ENCODE data around the gene OR4D2. TPM values are rescaled to one million over a fixed set of nuclear protein-coding genes. Genes with fewer than 3 reads are reported as not detected.

The OR4D2 gene
- total and polyA plus RNA-seq, 2 of the 13 experiments (the other 11 are each of a cell fraction or from before 2014, with no cell fraction given) = not detected

DNA sequence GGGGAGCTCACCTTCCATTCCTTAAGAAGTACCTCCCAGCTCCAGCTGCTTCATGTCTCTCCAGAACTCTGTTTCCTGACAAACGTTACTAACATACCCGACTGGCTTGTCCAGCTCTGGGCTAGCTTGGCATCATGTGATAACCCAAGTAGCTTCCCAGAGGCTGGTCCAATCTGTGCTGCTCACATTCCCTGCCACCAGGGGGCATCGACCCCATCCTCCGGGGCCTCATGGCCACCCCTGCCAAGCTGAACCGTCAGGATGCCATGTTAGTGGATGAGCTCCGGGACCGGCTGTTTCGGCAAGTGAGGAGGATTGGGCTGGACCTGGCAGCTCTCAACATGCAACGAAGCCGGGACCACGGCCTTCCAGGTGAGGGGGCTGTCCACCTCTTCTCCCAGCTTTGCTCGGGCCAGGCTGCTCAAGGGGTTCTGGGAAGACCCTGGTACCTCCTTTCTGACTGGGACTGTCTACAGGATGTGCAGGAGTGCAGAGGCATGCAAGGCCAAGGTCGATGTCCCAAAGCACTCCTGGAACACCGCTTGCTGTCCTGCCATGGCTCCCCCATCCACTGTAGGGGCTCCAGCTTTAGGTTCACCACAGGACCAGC is 33.3 kb downstream of the OR4D2 start:
- ChIA-PET CTCF (ENCODE audit: low intra/inter-chr PET ratio, low total read pairs) (interaction anchor here (0.7 to 1.1 kb wide), 2 partner anchors 19 to 248 kb away, joined by 3 to 4 read pairs; partner anchors contain the start of gene MKS1), POLR2A (interaction anchor here (1.0 kb wide), 1 partner anchor 19 kb away, joined by 3 read pairs; the partner anchor contains the start of gene MKS1)
- no peak overlapping the region for H2AFZ ChIP-seq (ENCODE audit: low read length)
- H3K9ac ChIP-seq (ENCODE audit: insufficient read depth, low read depth, low read length) = no peak overlapping the region
- no peaks in the 10 kb centered on the region for H3K36me3 ChIP-seq (replicated peaks in 1 of 2; ENCODE audit: control insufficient read depth in 1 of 2, insufficient read depth in 2 of 2, low read length in 2 of 2)
- no peaks in the 10 kb centered on the region for H3K79me2 ChIP-seq (ENCODE audit: insufficient read depth, low read length)
- 34% methylated on average over 12 of the region's 14 CpGs for whole genome bisulfite sequencing (ENCODE audit: low lambda C conversion rate)
- in situ Hi-C loops (cut with HindIII; ENCODE audit: extremely low pct_ligation_motif_present, low pct_unique_long_range_greater_than_20kb) = no loop called here
- peaks cover 10% of the 10 kb centered on the region; the same call in 1 of the 2 replicates for H3K4me1 ChIP-seq (ENCODE audit: insufficient read depth, low read length)
- H3K27me3 ChIP-seq (ENCODE audit: control insufficient read depth in 1 of 2, insufficient read depth in 2 of 2, low read length in 2 of 2) = peaks cover 4 to 34% of the 10 kb centered on the region in 2 experiments; a peak in 4 of 5 replicates
- no peak overlapping the region for H3K4me2 ChIP-seq (ENCODE audit: low read depth, low read length)
- BruUV-seq (replicated peaks) = no TSS peak
- peak; percentile 89 for ATAC-seq
- FAIRE-seq = no peak
- no peaks in the 10 kb centered on the region for H3K9me3 ChIP-seq (ENCODE audit: low read length)
- no peak overlapping the region for H3K4me3 ChIP-seq (replicated peaks in 1 of 3; ENCODE audit: insufficient read depth in 1 of 3, low read depth in 2 of 3, low read length in 3 of 3)
- H3K27ac ChIP-seq (ENCODE audit: extremely low read length, insufficient read depth, low read length) = no peak overlapping the region
- H4K20me1 ChIP-seq (ENCODE audit: insufficient read depth, low read length) = no peaks in the 10 kb centered on the region
- intact Hi-C loops (cut with micrococcal nuclease; ENCODE audit: unreplicated experiment) = no loop called here
- peak; percentile 52 for DNase-seq (ENCODE audit: low spot score)
- no peak for TF ChIP-seq FOXO1 (CRISPR knock-in tag; IDR thresholded peaks at IDR 0.05)
- TF ChIP-seq ZNF709 (CRISPR knock-in tag; IDR thresholded peaks at IDR 0.05) = no peak
- TF ChIP-seq, protein P1, sequence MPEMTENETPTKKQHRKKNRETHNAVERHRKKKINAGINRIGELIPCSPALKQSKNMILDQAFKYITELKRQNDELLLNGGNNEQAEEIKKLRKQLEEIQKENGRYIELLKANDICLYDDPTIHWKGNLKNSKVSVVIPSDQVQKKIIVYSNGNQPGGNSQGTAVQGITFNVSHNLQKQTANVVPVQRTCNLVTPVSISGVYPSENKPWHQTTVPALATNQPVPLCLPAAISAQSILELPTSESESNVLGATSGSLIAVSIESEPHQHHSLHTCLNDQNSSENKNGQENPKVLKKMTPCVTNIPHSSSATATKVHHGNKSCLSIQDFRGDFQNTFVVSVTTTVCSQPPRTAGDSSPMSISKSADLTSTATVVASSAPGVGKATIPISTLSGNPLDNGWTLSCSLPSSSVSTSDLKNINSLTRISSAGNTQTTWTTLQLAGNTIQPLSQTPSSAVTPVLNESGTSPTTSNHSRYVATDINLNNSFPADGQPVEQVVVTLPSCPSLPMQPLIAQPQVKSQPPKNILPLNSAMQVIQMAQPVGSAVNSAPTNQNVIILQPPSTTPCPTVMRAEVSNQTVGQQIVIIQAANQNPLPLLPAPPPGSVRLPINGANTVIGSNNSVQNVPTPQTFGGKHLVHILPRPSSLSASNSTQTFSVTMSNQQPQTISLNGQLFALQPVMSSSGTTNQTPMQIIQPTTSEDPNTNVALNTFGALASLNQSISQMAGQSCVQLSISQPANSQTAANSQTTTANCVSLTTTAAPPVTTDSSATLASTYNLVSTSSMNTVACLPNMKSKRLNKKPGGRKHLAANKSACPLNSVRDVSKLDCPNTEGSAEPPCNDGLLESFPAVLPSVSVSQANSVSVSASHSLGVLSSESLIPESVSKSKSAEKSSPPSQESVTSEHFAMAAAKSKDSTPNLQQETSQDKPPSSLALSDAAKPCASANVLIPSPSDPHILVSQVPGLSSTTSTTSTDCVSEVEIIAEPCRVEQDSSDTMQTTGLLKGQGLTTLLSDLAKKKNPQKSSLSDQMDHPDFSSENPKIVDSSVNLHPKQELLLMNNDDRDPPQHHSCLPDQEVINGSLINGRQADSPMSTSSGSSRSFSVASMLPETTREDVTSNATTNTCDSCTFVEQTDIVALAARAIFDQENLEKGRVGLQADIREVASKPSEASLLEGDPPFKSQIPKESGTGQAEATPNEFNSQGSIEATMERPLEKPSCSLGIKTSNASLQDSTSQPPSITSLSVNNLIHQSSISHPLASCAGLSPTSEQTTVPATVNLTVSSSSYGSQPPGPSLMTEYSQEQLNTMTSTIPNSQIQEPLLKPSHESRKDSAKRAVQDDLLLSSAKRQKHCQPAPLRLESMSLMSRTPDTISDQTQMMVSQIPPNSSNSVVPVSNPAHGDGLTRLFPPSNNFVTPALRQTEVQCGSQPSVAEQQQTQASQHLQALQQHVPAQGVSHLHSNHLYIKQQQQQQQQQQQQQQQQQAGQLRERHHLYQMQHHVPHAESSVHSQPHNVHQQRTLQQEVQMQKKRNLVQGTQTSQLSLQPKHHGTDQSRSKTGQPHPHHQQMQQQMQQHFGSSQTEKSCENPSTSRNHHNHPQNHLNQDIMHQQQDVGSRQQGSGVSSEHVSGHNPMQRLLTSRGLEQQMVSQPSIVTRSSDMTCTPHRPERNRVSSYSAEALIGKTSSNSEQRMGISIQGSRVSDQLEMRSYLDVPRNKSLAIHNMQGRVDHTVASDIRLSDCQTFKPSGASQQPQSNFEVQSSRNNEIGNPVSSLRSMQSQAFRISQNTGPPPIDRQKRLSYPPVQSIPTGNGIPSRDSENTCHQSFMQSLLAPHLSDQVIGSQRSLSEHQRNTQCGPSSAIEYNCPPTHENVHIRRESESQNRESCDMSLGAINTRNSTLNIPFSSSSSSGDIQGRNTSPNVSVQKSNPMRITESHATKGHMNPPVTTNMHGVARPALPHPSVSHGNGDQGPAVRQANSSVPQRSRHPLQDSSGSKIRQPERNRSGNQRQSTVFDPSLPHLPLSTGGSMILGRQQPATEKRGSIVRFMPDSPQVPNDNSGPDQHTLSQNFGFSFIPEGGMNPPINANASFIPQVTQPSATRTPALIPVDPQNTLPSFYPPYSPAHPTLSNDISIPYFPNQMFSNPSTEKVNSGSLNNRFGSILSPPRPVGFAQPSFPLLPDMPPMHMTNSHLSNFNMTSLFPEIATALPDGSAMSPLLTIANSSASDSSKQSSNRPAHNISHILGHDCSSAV (CRISPR knock-in tag; IDR thresholded peaks at IDR 0.05; ENCODE audit: borderline replicate concordance) = no peak
- TF ChIP-seq ZNF605 (CRISPR knock-in tag; IDR thresholded peaks at IDR 0.05) = peak; percentile 15; the same call in 1 of the 2 replicates
- TF ChIP-seq, protein P2, sequence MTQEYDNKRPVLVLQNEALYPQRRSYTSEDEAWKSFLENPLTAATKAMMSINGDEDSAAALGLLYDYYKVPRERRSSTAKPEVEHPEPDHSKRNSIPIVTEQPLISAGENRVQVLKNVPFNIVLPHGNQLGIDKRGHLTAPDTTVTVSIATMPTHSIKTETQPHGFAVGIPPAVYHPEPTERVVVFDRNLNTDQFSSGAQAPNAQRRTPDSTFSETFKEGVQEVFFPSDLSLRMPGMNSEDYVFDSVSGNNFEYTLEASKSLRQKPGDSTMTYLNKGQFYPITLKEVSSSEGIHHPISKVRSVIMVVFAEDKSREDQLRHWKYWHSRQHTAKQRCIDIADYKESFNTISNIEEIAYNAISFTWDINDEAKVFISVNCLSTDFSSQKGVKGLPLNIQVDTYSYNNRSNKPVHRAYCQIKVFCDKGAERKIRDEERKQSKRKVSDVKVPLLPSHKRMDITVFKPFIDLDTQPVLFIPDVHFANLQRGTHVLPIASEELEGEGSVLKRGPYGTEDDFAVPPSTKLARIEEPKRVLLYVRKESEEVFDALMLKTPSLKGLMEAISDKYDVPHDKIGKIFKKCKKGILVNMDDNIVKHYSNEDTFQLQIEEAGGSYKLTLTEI (CRISPR knock-in tag; conservative IDR thresholded peaks at IDR 0.05) = no peak
- TF ChIP-seq, protein P3, sequence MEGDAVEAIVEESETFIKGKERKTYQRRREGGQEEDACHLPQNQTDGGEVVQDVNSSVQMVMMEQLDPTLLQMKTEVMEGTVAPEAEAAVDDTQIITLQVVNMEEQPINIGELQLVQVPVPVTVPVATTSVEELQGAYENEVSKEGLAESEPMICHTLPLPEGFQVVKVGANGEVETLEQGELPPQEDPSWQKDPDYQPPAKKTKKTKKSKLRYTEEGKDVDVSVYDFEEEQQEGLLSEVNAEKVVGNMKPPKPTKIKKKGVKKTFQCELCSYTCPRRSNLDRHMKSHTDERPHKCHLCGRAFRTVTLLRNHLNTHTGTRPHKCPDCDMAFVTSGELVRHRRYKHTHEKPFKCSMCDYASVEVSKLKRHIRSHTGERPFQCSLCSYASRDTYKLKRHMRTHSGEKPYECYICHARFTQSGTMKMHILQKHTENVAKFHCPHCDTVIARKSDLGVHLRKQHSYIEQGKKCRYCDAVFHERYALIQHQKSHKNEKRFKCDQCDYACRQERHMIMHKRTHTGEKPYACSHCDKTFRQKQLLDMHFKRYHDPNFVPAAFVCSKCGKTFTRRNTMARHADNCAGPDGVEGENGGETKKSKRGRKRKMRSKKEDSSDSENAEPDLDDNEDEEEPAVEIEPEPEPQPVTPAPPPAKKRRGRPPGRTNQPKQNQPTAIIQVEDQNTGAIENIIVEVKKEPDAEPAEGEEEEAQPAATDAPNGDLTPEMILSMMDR (CRISPR knock-in tag; IDR thresholded peaks at IDR 0.05) = peak; percentile 83
- no peak for TF ChIP-seq ZIK1 (CRISPR knock-in tag; IDR thresholded peaks at IDR 0.05; ENCODE audit: borderline replicate concordance, low read depth)
- no peak for TF ChIP-seq RARA (CRISPR knock-in tag; IDR thresholded peaks at IDR 0.05)
- 0 out of 2 replicates have a peak, but pooled peaks have one; percentile 31 for TF ChIP-seq MIER2 (CRISPR knock-in tag; IDR thresholded peaks at IDR 0.05)
- no peak for TF ChIP-seq ZNF549 (CRISPR knock-in tag; IDR thresholded peaks at IDR 0.05)
- TF ChIP-seq SMC3 (IDR thresholded peaks at IDR 0.05; ENCODE audit: low read length) = peak; percentile 39; the same call in 1 of the 2 replicates
- peak; percentile 59 for TF ChIP-seq STAG1 (CRISPR knock-in tag; IDR thresholded peaks at IDR 0.05)
- no peak for TF ChIP-seq SSRP1 (CRISPR knock-in tag; IDR thresholded peaks at IDR 0.05)

Data from HepG2 (cell line).